Stomach (tissue), 4 donors: ENCODE results near the gene NALCN.

ENCODE experiments used
- CTCF ChIP-seq, 7 experiments: fragments of 450-650 bp in 4 of 7; fragments of 200-600 bp in 3 of 7; sonication (generic) in 3 of 7; IDR thresholded peaks; one replicate each; pipeline ENCODE4 v1.5.1; 2016 to 2019; ENCODE audit warnings: antibody characterized with exemption in 7 of 7, control low read depth in 2 of 7, mild to moderate bottlenecking in 1 of 7
- POLR2A ChIP-seq, 4 donors: fragments of 450-650 bp; IDR thresholded peaks; one replicate each; pipeline ENCODE4 v1.6.1; 2016; ENCODE audit warnings: antibody characterized with exemption in 4 of 4, control low read depth in 2 of 4, mild to moderate bottlenecking in 1 of 4, moderate library complexity in 1 of 4

GRCh38 chr13:101025925-101026324, 390.4 kb downstream of the NALCN start:
- TF ChIP-seq CTCF (IDR thresholded peaks at IDR 0.05) (no peak), POLR2A (IDR thresholded peaks at IDR 0.05) (no peak)
